HL-60 (cell line): ENCODE data around the gene TMOD1.

Experiments
- DNase-seq, 2 experiments: peaks; one replicate each; pipeline ENCODE4 v3.0.0-alpha.2; 2010 to 2020; ENCODE audit warnings: low read depth in 1 of 2, low spot score in 1 of 2
- H3K27ac ChIP-seq: fragments of 250-450 bp; sonication (Bioruptor Pico); replicated peaks from 2 replicates; pipeline ENCODE4 v1.5.1; 2020; ENCODE audit warnings: mild to moderate bottlenecking, moderate library complexity
- H3K27me3 ChIP-seq: fragments of 250-450 bp; sonication (Bioruptor Pico); 2 replicates; pipeline ENCODE4 v1.5.1; 2021; ENCODE audit warnings: mild to moderate bottlenecking, moderate library complexity; ENCODE audit not compliant: insufficient read depth, poor library complexity, severe bottlenecking
- H3K4me3 ChIP-seq: replicated peaks from 2 replicates; pipeline ENCODE4 v1.5.1; 2011; ENCODE audit warnings: mild to moderate bottlenecking, control low read depth, low read length; ENCODE audit not compliant: insufficient read depth
- CTCF ChIP-seq: IDR thresholded peaks from one replicate; pipeline ENCODE4 v1.5.1; 2011; ENCODE audit warnings: low read length, control low read depth, inconsistent platforms; ENCODE audit not compliant: insufficient read depth
- GABPA ChIP-seq: IDR thresholded peaks from 2 replicates; pipeline ENCODE4 v1.6.1; 2012; ENCODE audit warnings: low read depth
- POLR2AphosphoS5 ChIP-seq: IDR thresholded peaks from 2 replicates; pipeline ENCODE4 v1.6.1; 2012; ENCODE audit warnings: low read depth
- REST ChIP-seq: IDR thresholded peaks from 2 replicates; pipeline ENCODE4 v1.6.1; 2012; ENCODE audit warnings: low read depth; ENCODE audit not compliant: insufficient replicate concordance
- SPI1 ChIP-seq: IDR thresholded peaks from 2 replicates; pipeline ENCODE4 v1.6.1; 2012; ENCODE audit warnings: low read depth, mild to moderate bottlenecking, borderline replicate concordance

Gene TMOD1

GRCh38 chr9:97518909-97519307, 17.4 kb downstream of the TMOD1 start:
- DNase-seq, result no peak
- H3K27ac ChIP-seq, result no peak overlapping the region

GRCh38 chr9:97519441-97519970, 18.0 kb downstream of the TMOD1 start:
- Histone ChIP-seq H3K4me3 (no peak overlapping the region), H3K27ac (no peak overlapping the region), H3K27me3 (peaks cover 3% of the 10 kb centered on the region)
- DNase-seq, result no peak
- TF ChIP-seq CTCF, result no peak
- TF ChIP-seq REST, result no peak
- no peak for TF ChIP-seq SPI1
- no peak for TF ChIP-seq POLR2AphosphoS5
- no peak for TF ChIP-seq GABPA

More at GRCh38 chr9:97518909-97519307, 17.4 kb downstream of the TMOD1 start:
- Histone ChIP-seq H3K27me3 (peaks cover 3% of the 10 kb centered on the region), H3K4me3 (no peak overlapping the region)
- no peak for TF ChIP-seq GABPA
- no peak for TF ChIP-seq POLR2AphosphoS5
- TF ChIP-seq SPI1, result no peak

GRCh38 chr9:97521576-97522333, 20.3 kb downstream of the TMOD1 start:
- H3K27ac ChIP-seq, result no peak overlapping the region
- DNase-seq, result no peak
- no peak overlapping the region for H3K4me3 ChIP-seq
- TF ChIP-seq SPI1 (no peak), POLR2AphosphoS5 (no peak), GABPA (no peak), CTCF (no peak), REST (no peak)
- H3K27me3 ChIP-seq, result peaks cover 3% of the 10 kb centered on the region

GRCh38 chr9:97524424-97524823, 23.0 kb downstream of the TMOD1 start:
- TF ChIP-seq REST (no peak), POLR2AphosphoS5 (no peak), SPI1 (no peak), GABPA (no peak), CTCF (no peak)
- DNase-seq, result no peak
- no peak overlapping the region for H3K4me3 ChIP-seq
- H3K27me3 ChIP-seq, result no peaks in the 10 kb centered on the region
- no peak overlapping the region for H3K27ac ChIP-seq
